Activated B cell treated with CpG ODN at 0.5 μM for 24 hours (primary cell): ENCODE results near the gene MORN4. TPM values are rescaled to one million over a fixed set of nuclear protein-coding genes. Genes with fewer than 3 reads are reported as not detected.

ENCODE experiments used
- ATAC-seq: fragments of 200-7000 bp; cut with Tn5 transposase; one replicate; pipeline ENCODE4 v1.10.0; 2021; ENCODE audit warnings: low read depth, mild to moderate bottlenecking, moderate library complexity
- CTCF ChIA-PET: fragments of 350-600 bp; sonication (Branson Sonifier 250); formaldehyde crosslinking; loops from one replicate; lab custom pipeline; 2021; ENCODE audit warnings: antibody characterized with exemption; lab: Charles Lee
- POLR2A ChIA-PET: fragments of 350-600 bp; sonication (Branson Sonifier 250); formaldehyde crosslinking; loops from one replicate; lab custom pipeline; 2021; ENCODE audit warnings: antibody characterized with exemption; lab: Charles Lee
- DNase-seq: peaks from one replicate; pipeline ENCODE4 v3.0.0; 2022
- H3K27ac Mint-ChIP-seq: one replicate; pipeline ENCODE4 v1.8.0; 2020; ENCODE audit warnings: mixed read lengths
- H3K27me3 Mint-ChIP-seq: one replicate; pipeline ENCODE4 v1.8.0; 2021; ENCODE audit warnings: mixed read lengths
- H3K36me3 Mint-ChIP-seq: one replicate; pipeline ENCODE4 v1.8.0; 2021; ENCODE audit warnings: low read depth, mixed read lengths
- H3K4me1 Mint-ChIP-seq: one replicate; pipeline ENCODE4 v1.8.0; 2021; ENCODE audit warnings: mixed read lengths
- H3K4me3 Mint-ChIP-seq: one replicate; pipeline ENCODE4 v1.8.0; 2020; ENCODE audit warnings: mild to moderate bottlenecking, mixed read lengths
- H3K9me3 Mint-ChIP-seq: one replicate; pipeline ENCODE4 v1.8.0; 2020; ENCODE audit warnings: mixed read lengths
- intact Hi-C: fragments of 100-400 bp; cut with micrococcal nuclease; formaldehyde crosslinking; loops from one replicate; pipeline ENCODE4 v1.15.1; 2024
- total RNA-seq: library from RNA; stranded (reverse); gene quantifications from 2 replicates; pipeline ENCODE4 v1.2.3, GENCODE V29; 2022
- TF ChIP-seq, protein P1 (sequence below): fragments of 200-600 bp; IDR thresholded peaks from one replicate; pipeline ENCODE4 v1.8.0; 2022; ENCODE audit warnings: antibody characterized with exemption, mild to moderate bottlenecking

MORN4 gene
- total RNA-seq, 1 donor from 2014 or later, result 2.9 TPM

DNA sequence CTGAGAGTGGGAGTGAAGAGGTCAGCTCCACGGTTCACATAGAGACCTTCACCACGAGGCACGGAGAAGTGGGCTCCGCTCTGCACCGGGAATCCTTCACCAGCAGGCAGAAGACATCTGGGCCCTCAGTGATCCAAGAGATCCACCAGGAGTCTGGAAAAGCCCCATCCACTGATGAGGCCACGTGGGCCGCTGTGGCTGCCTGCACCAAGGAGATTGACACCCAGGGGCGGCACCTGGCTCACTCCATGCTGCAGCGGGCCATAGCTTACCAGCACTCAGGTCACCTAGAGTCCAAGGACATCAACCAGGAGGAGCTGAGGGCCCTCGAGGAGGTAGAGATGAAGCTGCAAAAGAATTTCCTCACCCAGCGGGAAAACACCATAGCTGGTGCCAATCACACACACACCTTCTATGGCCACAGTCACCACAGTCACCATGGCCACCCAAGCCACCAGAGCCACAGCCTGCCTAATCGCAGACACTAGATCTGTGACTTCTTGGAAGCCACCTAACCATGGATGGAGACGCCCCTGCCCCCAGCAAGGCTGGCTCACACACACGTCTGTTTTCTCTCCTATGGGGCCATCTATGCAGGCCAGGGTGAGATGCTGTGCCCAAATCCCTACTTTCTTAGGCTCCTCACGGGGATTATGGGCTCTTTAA is 43.1 kb downstream of the MORN4 start:
- ATAC-seq (no peak), DNase-seq (no peak)
- ChIA-PET POLR2A (interaction anchor here (0.7 kb wide), 1 partner anchor 280 kb away, joined by 4 read pairs; no protein-coding TSS in a partner anchor), CTCF (interaction anchor here (1.0 kb wide), 1 partner anchor 141 kb away, joined by 3 read pairs; no protein-coding TSS in a partner anchor)
- TF ChIP-seq, protein P1, sequence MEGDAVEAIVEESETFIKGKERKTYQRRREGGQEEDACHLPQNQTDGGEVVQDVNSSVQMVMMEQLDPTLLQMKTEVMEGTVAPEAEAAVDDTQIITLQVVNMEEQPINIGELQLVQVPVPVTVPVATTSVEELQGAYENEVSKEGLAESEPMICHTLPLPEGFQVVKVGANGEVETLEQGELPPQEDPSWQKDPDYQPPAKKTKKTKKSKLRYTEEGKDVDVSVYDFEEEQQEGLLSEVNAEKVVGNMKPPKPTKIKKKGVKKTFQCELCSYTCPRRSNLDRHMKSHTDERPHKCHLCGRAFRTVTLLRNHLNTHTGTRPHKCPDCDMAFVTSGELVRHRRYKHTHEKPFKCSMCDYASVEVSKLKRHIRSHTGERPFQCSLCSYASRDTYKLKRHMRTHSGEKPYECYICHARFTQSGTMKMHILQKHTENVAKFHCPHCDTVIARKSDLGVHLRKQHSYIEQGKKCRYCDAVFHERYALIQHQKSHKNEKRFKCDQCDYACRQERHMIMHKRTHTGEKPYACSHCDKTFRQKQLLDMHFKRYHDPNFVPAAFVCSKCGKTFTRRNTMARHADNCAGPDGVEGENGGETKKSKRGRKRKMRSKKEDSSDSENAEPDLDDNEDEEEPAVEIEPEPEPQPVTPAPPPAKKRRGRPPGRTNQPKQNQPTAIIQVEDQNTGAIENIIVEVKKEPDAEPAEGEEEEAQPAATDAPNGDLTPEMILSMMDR, result no peak
- Mint-ChIP-seq H3K27me3 (no peaks in the 10 kb centered on the region), H3K4me3 (no peak overlapping the region), H3K9me3 (no peaks in the 10 kb centered on the region), H3K27ac (no peak overlapping the region), H3K4me1 (no peaks in the 10 kb centered on the region), H3K36me3 (no peaks in the 10 kb centered on the region)
- intact Hi-C loops, result no loop called here

DNA sequence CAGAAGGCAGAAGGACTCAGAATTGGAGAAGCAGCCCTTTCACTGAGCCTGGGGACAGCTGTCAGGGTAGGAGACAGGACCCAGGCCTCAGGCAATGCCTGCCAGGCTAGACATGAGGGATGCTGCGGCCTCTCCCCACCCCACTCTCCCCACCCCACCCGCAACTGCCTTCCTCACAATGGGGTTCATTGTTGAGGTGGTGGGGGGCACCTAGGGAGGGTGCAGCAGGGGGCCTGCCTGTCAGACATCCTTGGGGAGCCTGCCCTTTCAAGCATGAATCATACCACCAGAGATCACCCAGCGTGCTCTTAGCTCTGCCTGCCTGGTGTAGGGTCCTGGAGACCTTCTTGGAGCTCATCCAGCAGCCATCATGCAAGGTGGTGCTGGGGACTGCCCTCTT is 43.8 kb downstream of the MORN4 start, which contains the start of gene C10orf62:
Gene C10orf62, plus strand, starts transcription at position 243 of the 400 bp plus-strand sequence. CDS start 177 bp downstream, outside the sequence.
- no peak within 1 kb of the TSS for H3K27ac Mint-ChIP-seq
- H3K27me3 Mint-ChIP-seq, result no peaks in the 10 kb centered on the region
- H3K36me3 Mint-ChIP-seq, result no peaks in the 10 kb centered on the region
- H3K4me1 Mint-ChIP-seq, result no peaks in the 10 kb centered on the region
- ChIA-PET POLR2A (interaction anchor here (0.7 kb wide), 1 partner anchor 279 kb away, joined by 4 read pairs; no protein-coding TSS in a partner anchor), CTCF (no interaction called here)
- DNase-seq (no peak), ATAC-seq (no peak)
- TF ChIP-seq, protein P1, result no peak
- no peaks in the 10 kb centered on the region for H3K9me3 Mint-ChIP-seq
- no peak within 1 kb of the TSS for H3K4me3 Mint-ChIP-seq
- intact Hi-C loops, result no loop called here

DNA sequence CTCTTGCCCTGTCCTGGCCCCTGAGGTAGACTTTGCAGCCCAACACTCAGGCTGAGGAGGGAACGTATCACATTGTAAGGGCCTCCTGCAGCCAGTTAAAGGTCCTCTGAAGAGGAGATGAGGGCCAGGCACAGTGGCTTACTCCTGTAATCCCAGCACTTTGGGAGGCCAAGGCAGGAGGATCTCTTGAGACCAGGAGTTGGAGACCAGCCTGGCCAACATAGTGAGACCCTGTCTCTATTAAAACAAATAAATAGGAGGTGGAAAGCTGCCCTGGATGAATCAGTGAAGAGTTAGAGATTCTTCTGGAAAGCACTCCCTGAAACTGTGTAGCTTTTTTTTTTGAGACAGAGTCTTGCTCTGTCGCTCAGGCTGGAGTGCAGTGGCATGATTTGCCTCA is 46.1 kb downstream of the MORN4 start:
- ATAC-seq, result no peak
- intact Hi-C loops, result no loop called here
- no peak overlapping the region for H3K4me3 Mint-ChIP-seq
- no peaks in the 10 kb centered on the region for H3K27me3 Mint-ChIP-seq
- CTCF ChIA-PET, result no interaction called here
- TF ChIP-seq, protein P1, result no peak
- no peak overlapping the region for H3K27ac Mint-ChIP-seq
- POLR2A ChIA-PET, result interaction anchor here (0.6 kb wide), 1 partner anchor 163 kb away, joined by 3 read pairs; no protein-coding TSS in a partner anchor
- no peaks in the 10 kb centered on the region for H3K9me3 Mint-ChIP-seq
- no peaks in the 10 kb centered on the region for H3K4me1 Mint-ChIP-seq
- no peaks in the 10 kb centered on the region for H3K36me3 Mint-ChIP-seq
- no peak for DNase-seq

DNA sequence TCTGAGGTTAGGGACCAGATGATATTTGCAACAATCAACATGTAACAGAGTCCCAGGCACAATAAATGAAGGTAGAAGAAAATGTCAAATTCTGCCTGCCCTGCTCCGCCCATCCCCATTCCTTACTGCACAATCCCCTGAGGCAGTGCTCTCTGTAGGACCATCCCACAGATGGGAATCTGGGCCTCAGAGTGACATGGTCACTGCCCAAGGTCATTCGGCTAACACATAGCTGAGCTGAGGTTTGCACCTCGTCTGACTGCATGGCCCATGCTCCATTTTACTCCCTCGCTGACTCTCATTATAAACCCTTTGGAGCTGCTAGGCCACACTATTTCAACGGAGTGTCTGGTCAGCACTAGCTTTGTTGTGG is 47.9 kb downstream of the MORN4 start:
- CTCF ChIA-PET, result interaction anchor here (2.1 kb wide), 1 partner anchor 14 kb away, joined by 9 read pairs; no protein-coding TSS in a partner anchor
- H3K4me1 Mint-ChIP-seq, result no peaks in the 10 kb centered on the region
- TF ChIP-seq, protein P1, result no peak
- no peaks in the 10 kb centered on the region for H3K27me3 Mint-ChIP-seq
- POLR2A ChIA-PET, result no interaction called here
- no peaks in the 10 kb centered on the region for H3K36me3 Mint-ChIP-seq
- no peaks in the 10 kb centered on the region for H3K9me3 Mint-ChIP-seq
- ATAC-seq (no peak), DNase-seq (no peak)
- no peak overlapping the region for H3K4me3 Mint-ChIP-seq
- intact Hi-C loops, result no loop called here
- H3K27ac Mint-ChIP-seq, result no peak overlapping the region

DNA sequence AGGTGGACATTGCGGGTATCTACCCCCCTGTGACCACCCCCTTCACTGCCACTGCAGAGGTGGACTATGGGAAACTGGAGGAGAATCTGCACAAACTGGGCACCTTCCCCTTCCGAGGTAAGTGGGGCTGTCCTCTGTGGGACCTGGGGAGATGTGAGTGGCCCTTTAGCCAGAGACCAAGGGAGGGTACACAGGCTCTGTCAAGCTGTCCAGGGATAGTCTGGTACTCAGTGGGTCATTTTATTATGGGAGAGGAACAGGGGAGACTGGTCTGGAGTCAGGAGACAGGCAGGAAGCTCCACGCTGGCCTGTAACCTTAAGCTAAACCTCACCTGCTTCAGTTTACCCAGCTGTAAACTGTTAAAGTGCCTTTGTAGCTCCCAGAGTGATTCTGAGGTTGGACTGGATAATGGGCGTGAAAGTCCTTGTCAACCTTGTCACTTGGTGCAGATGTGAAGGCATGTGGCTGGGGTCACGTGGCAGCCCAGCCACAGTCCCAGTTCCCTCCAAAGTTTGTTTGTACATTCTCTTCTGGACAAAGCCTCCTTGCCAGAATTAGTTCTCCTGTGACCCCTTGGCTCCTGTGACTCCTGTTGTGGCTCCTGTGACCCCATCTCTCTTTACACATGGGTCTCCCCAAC is 48.4 kb downstream of the MORN4 start:
- TF ChIP-seq, protein P1, result no peak
- no peak overlapping the region for H3K27ac Mint-ChIP-seq
- intact Hi-C loops, result no loop called here
- H3K9me3 Mint-ChIP-seq, result no peaks in the 10 kb centered on the region
- ChIA-PET POLR2A (no interaction called here), CTCF (interaction anchor here (2.1 kb wide), 1 partner anchor 13 kb away, joined by 9 read pairs; no protein-coding TSS in a partner anchor)
- H3K27me3 Mint-ChIP-seq, result no peaks in the 10 kb centered on the region
- DNase-seq, result no peak
- no peaks in the 10 kb centered on the region for H3K36me3 Mint-ChIP-seq
- H3K4me3 Mint-ChIP-seq, result no peak overlapping the region
- ATAC-seq, result no peak
- H3K4me1 Mint-ChIP-seq, result no peaks in the 10 kb centered on the region
